ENCODE measurements around the gene ANXA11. TPM values are rescaled to one million over a fixed set of nuclear protein-coding genes. Genes with fewer than 3 reads are reported as not detected.

ANXA11 gene
- polyA plus RNA-seq, 1 donor from 2014 or later = not detected

GRCh38 chr10:80210259-80210658 is 4.9 kb upstream of the ANXA11 start:
- H3K4me3 ChIP-seq (ENCODE audit: low read length) = no peak overlapping the region
- H3K4me2 ChIP-seq (ENCODE audit: low read length) = no peak overlapping the region
- no peaks in the 10 kb centered on the region for H3K79me2 ChIP-seq (replicated peaks; ENCODE audit: insufficient read depth, low read length)
- no peaks in the 10 kb centered on the region for H3F3A ChIP-seq (ENCODE audit: insufficient read depth, low read length, poor library complexity, severe bottlenecking)
- no peak overlapping the region for H3K9ac ChIP-seq (ENCODE audit: low read length)
- peaks cover 15% of the 10 kb centered on the region for H3K27me3 ChIP-seq (ENCODE audit: insufficient read depth, low read depth, low read length)
- TF ChIP-seq RAD21 (conservative IDR thresholded peaks at IDR 0.05) = no peak
- TF ChIP-seq, protein P1, sequence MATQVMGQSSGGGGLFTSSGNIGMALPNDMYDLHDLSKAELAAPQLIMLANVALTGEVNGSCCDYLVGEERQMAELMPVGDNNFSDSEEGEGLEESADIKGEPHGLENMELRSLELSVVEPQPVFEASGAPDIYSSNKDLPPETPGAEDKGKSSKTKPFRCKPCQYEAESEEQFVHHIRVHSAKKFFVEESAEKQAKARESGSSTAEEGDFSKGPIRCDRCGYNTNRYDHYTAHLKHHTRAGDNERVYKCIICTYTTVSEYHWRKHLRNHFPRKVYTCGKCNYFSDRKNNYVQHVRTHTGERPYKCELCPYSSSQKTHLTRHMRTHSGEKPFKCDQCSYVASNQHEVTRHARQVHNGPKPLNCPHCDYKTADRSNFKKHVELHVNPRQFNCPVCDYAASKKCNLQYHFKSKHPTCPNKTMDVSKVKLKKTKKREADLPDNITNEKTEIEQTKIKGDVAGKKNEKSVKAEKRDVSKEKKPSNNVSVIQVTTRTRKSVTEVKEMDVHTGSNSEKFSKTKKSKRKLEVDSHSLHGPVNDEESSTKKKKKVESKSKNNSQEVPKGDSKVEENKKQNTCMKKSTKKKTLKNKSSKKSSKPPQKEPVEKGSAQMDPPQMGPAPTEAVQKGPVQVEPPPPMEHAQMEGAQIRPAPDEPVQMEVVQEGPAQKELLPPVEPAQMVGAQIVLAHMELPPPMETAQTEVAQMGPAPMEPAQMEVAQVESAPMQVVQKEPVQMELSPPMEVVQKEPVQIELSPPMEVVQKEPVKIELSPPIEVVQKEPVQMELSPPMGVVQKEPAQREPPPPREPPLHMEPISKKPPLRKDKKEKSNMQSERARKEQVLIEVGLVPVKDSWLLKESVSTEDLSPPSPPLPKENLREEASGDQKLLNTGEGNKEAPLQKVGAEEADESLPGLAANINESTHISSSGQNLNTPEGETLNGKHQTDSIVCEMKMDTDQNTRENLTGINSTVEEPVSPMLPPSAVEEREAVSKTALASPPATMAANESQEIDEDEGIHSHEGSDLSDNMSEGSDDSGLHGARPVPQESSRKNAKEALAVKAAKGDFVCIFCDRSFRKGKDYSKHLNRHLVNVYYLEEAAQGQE (IDR thresholded peaks at IDR 0.05; ENCODE audit: borderline replicate concordance) = no peak
- no peak for TF ChIP-seq TAF1 (IDR thresholded peaks at IDR 0.05; ENCODE audit: low read depth)
- TF ChIP-seq MXI1 (conservative IDR thresholded peaks at IDR 0.05; ENCODE audit: poor library complexity, severe bottlenecking) = no peak
- TF ChIP-seq, protein P2, sequence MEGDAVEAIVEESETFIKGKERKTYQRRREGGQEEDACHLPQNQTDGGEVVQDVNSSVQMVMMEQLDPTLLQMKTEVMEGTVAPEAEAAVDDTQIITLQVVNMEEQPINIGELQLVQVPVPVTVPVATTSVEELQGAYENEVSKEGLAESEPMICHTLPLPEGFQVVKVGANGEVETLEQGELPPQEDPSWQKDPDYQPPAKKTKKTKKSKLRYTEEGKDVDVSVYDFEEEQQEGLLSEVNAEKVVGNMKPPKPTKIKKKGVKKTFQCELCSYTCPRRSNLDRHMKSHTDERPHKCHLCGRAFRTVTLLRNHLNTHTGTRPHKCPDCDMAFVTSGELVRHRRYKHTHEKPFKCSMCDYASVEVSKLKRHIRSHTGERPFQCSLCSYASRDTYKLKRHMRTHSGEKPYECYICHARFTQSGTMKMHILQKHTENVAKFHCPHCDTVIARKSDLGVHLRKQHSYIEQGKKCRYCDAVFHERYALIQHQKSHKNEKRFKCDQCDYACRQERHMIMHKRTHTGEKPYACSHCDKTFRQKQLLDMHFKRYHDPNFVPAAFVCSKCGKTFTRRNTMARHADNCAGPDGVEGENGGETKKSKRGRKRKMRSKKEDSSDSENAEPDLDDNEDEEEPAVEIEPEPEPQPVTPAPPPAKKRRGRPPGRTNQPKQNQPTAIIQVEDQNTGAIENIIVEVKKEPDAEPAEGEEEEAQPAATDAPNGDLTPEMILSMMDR (IDR thresholded peaks at IDR 0.05; ENCODE audit: poor library complexity, severe bottlenecking) = no peak
- TF ChIP-seq EP300 (conservative IDR thresholded peaks at IDR 0.05; ENCODE audit: poor library complexity, severe bottlenecking) = no peak
- TF ChIP-seq EZH2 (IDR thresholded peaks at IDR 0.05; ENCODE audit: borderline replicate concordance, insufficient read depth, low read length, poor library complexity, severe bottlenecking) = no peak
- TF ChIP-seq POLR2AphosphoS5 (IDR thresholded peaks at IDR 0.05) = no peak
- no peak for TF ChIP-seq SMC3 (conservative IDR thresholded peaks at IDR 0.05; ENCODE audit: poor library complexity)
- no peaks in the 10 kb centered on the region for H3K9me2 ChIP-seq (ENCODE audit: insufficient read depth, low read length)
- H2AFZ ChIP-seq (ENCODE audit: low read depth, low read length) = no peak overlapping the region
- H4K20me1 ChIP-seq (ENCODE audit: insufficient read depth) = no peaks in the 10 kb centered on the region
- H3K36me3 ChIP-seq (ENCODE audit: insufficient read depth, low read length) = no peaks in the 10 kb centered on the region
- H3K27ac ChIP-seq (ENCODE audit: low read length) = no peak overlapping the region
- no peaks in the 10 kb centered on the region for H3K9me3 ChIP-seq (ENCODE audit: low read length)

DNA sequence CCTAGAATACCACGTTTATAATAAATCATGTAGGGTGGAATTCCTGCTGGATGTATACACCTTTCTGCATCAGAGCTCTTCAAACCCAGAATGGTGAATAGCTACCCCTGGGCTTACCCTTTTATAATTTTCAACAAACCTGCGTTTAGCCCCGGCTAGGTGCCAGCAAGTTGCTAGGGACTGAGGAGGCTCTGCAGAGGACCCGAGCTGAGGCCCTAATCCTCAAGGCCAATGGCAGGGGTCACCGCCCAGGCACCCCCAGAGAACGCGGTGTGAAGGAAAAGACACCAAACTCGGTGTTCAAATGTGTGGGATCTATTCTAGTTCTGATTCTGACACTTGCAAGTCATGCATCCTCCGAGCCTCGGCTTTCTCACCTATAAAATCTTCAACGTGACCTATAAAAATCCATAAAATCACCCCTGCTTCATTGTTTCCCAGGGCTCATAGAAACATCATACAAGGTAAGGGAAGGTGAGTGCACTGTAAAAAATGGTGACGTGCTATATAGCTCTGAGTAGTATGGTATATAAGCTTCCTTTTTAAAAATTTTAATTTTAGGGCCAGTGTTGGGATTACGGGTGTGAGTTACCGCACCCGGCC is 2.5 kb upstream of the ANXA11 start:
- H3K79me2 ChIP-seq (replicated peaks; ENCODE audit: insufficient read depth, low read length) = no peaks in the 10 kb centered on the region
- TF ChIP-seq MXI1 (conservative IDR thresholded peaks at IDR 0.05; ENCODE audit: poor library complexity, severe bottlenecking) (no peak), SMC3 (conservative IDR thresholded peaks at IDR 0.05; ENCODE audit: poor library complexity) (no peak), TAF1 (IDR thresholded peaks at IDR 0.05; ENCODE audit: low read depth) (no peak), RAD21 (conservative IDR thresholded peaks at IDR 0.05) (no peak), POLR2AphosphoS5 (IDR thresholded peaks at IDR 0.05) (no peak), EZH2 (IDR thresholded peaks at IDR 0.05; ENCODE audit: borderline replicate concordance, insufficient read depth, low read length, poor library complexity, severe bottlenecking) (no peak), EP300 (conservative IDR thresholded peaks at IDR 0.05; ENCODE audit: poor library complexity, severe bottlenecking) (no peak)
- TF ChIP-seq, protein P1 (IDR thresholded peaks at IDR 0.05; ENCODE audit: borderline replicate concordance) = no peak
- TF ChIP-seq, protein P2 (IDR thresholded peaks at IDR 0.05; ENCODE audit: poor library complexity, severe bottlenecking) = no peak
- no peaks in the 10 kb centered on the region for H3K9me3 ChIP-seq (ENCODE audit: low read length)
- peaks cover 28% of the 10 kb centered on the region for H3K27me3 ChIP-seq (ENCODE audit: insufficient read depth, low read depth, low read length)
- no peak overlapping the region for H3K9ac ChIP-seq (ENCODE audit: low read length)
- no peaks in the 10 kb centered on the region for H3K9me2 ChIP-seq (ENCODE audit: insufficient read depth, low read length)
- H4K20me1 ChIP-seq (ENCODE audit: insufficient read depth) = no peaks in the 10 kb centered on the region
- H3K36me3 ChIP-seq (ENCODE audit: insufficient read depth, low read length) = no peaks in the 10 kb centered on the region
- no peak overlapping the region for H3K4me2 ChIP-seq (ENCODE audit: low read length)
- no peaks in the 10 kb centered on the region for H3F3A ChIP-seq (ENCODE audit: insufficient read depth, low read length, poor library complexity, severe bottlenecking)
- no peak overlapping the region for H2AFZ ChIP-seq (ENCODE audit: low read depth, low read length)
- no peak overlapping the region for H3K27ac ChIP-seq (ENCODE audit: low read length)
- H3K4me3 ChIP-seq (ENCODE audit: low read length) = no peak overlapping the region
